ENCODE data around the gene SLC25A27. TPM values are rescaled to one million over a fixed set of nuclear protein-coding genes. Genes with fewer than 3 reads are reported as not detected.

SLC25A27 gene
- total and polyA plus RNA-seq, 2 of the 4 experiments (the other 2 are of a cell fraction) = 1.3 TPM; not detected in 1

- no peak overlapping the region for H4K5ac ChIP-seq (ENCODE audit: low read depth, low read length)
- ChIA-PET POLR2A (ENCODE audit: unreplicated experiment) (no interaction called here), CTCF (no interaction called here)
- no peak overlapping the region for H4K8ac ChIP-seq (ENCODE audit: low read depth in 2 of 2, low read length in 2 of 2)
- no peak for ATAC-seq (ENCODE audit: low read depth)
- H3K36me3 ChIP-seq (ENCODE audit: control insufficient read depth, insufficient read depth, low read length) = no peaks in the 10 kb centered on the region
- H3K9me3 ChIP-seq (ENCODE audit: control insufficient read depth, insufficient read depth, low read length) = no peaks in the 10 kb centered on the region
- no peak overlapping the region for H2AFZ ChIP-seq (replicated peaks; ENCODE audit: low read length, poor library complexity)
- no peak overlapping the region for H3K23ac ChIP-seq (ENCODE audit: low read depth, low read length)
- H2BK5ac ChIP-seq (ENCODE audit: low read depth, low read length, poor library complexity, severe bottlenecking) = no peak overlapping the region
- no peak overlapping the region for H3K4me3 ChIP-seq (ENCODE audit: insufficient read depth, low read depth, low read length)
- no peak overlapping the region for H3K27ac ChIP-seq (ENCODE audit: insufficient read depth, low read length)
- no CpG with 5 or more reads among the region's 3 CpGs for WGBS, 2 experiments (ENCODE audit: extremely low coverage in 2 of 2, insufficient read length in 1 of 2)
- intact Hi-C loops (cut with micrococcal nuclease) = no loop called here
- H3K4me1 ChIP-seq (ENCODE audit: control insufficient read depth, insufficient read depth, low read length) = no peaks in the 10 kb centered on the region
- H3K4me2 ChIP-seq (ENCODE audit: low read depth, low read length) = no peak overlapping the region
- H3K4ac ChIP-seq (ENCODE audit: low read depth, low read length) = no peak overlapping the region
- H3K9ac ChIP-seq (ENCODE audit: low read depth, low read length) = no peak overlapping the region
- no peaks in the 10 kb centered on the region for H3K9me1 ChIP-seq (ENCODE audit: insufficient read depth, low read length)
- no peak overlapping the region for H2BK20ac ChIP-seq (ENCODE audit: low read depth, low read length)
- DNase-seq = no peak
- in situ Hi-C loops (cut with MboI; ENCODE audit: low sequenced_read_pairs) = no loop called here
- no peak overlapping the region for H3K18ac ChIP-seq (ENCODE audit: low read depth, low read length)
- no peak overlapping the region for H2AK5ac ChIP-seq (ENCODE audit: low read depth, low read length)
- H2BK120ac ChIP-seq (ENCODE audit: low read depth, low read length) = no peak overlapping the region
- no peak overlapping the region for H2AK9ac ChIP-seq (replicated peaks; ENCODE audit: low read depth, low read length, poor library complexity)
- H4K20me1 ChIP-seq (ENCODE audit: insufficient read depth, low read length) = no peaks in the 10 kb centered on the region
- no TSS peak for BruUV-seq (replicated peaks)
- no peak overlapping the region for H3K56ac ChIP-seq (ENCODE audit: extremely low read depth, insufficient read depth, low read length)
- TF ChIP-seq SMC3 (IDR thresholded peaks at IDR 0.05; ENCODE audit: low read depth, low read length) = no peak
- no peak for TF ChIP-seq MAZ (IDR thresholded peaks at IDR 0.05; ENCODE audit: borderline replicate concordance, low read depth, low read length)
- TF ChIP-seq, protein P1, sequence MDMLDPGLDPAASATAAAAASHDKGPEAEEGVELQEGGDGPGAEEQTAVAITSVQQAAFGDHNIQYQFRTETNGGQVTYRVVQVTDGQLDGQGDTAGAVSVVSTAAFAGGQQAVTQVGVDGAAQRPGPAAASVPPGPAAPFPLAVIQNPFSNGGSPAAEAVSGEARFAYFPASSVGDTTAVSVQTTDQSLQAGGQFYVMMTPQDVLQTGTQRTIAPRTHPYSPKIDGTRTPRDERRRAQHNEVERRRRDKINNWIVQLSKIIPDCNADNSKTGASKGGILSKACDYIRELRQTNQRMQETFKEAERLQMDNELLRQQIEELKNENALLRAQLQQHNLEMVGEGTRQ (IDR thresholded peaks at IDR 0.05; ENCODE audit: low read depth, low read length) = no peak
- TF ChIP-seq, protein P2, sequence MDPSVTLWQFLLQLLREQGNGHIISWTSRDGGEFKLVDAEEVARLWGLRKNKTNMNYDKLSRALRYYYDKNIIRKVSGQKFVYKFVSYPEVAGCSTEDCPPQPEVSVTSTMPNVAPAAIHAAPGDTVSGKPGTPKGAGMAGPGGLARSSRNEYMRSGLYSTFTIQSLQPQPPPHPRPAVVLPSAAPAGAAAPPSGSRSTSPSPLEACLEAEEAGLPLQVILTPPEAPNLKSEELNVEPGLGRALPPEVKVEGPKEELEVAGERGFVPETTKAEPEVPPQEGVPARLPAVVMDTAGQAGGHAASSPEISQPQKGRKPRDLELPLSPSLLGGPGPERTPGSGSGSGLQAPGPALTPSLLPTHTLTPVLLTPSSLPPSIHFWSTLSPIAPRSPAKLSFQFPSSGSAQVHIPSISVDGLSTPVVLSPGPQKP (IDR thresholded peaks at IDR 0.05; ENCODE audit: borderline replicate concordance, low read depth, low read length) = no peak
- no peak for TF ChIP-seq CEBPB (IDR thresholded peaks at IDR 0.05; ENCODE audit: low read depth, low read length)
- no peak for TF ChIP-seq FOS (IDR thresholded peaks at IDR 0.05; ENCODE audit: low read depth, low read length)
- TF ChIP-seq RAD21 (IDR thresholded peaks at IDR 0.05; ENCODE audit: low read length) = no peak
- TF ChIP-seq MAFK (IDR thresholded peaks at IDR 0.05; ENCODE audit: low read depth, low read length) = no peak
- TF ChIP-seq POLR2A (IDR thresholded peaks at IDR 0.05; ENCODE audit: low read depth, low read length) = no peak
- TF ChIP-seq CHD1 (IDR thresholded peaks at IDR 0.05; ENCODE audit: low read depth, low read length) = no peak
- no peak for TF ChIP-seq RFX5 (IDR thresholded peaks at IDR 0.05; ENCODE audit: low read depth, low read length)
- no peak for TF ChIP-seq RCOR1 (IDR thresholded peaks at IDR 0.05; ENCODE audit: insufficient replicate concordance, low read length)
- no peak overlapping the region for H4K91ac ChIP-seq (ENCODE audit: insufficient read depth, low read depth, low read length)
- H3K79me1 ChIP-seq (ENCODE audit: low read depth in 1 of 2, low read length in 2 of 2) = no peaks in the 10 kb centered on the region
- H3K27me3 ChIP-seq (ENCODE audit: control insufficient read depth, insufficient read depth, low read length) = no peaks in the 10 kb centered on the region
- dilution Hi-C loops (cut with HindIII; ENCODE audit: low sequenced_read_pairs, unreplicated experiment) = no loop called here
- H2BK15ac ChIP-seq (ENCODE audit: low read depth, low read length) = no peak overlapping the region
- no peak overlapping the region for H3K14ac ChIP-seq (replicated peaks; ENCODE audit: low read depth, low read length)
These were observed 51.8 kb downstream of the SLC25A27 start for GRCh38 chr6:46704562-46704961.

Data from IMR-90 (cell line).